NCI-H128 (cell line): ENCODE measurements around the gene OSGEP.

Experiments used
- DNase-seq: peaks from one replicate; lab custom pipeline; 2025; ENCODE audit not compliant: unreplicated experiment; lab: John Stamatoyannopoulos, UW

OSGEP gene

GRCh38 chr14:20454516-20455354, at the start of gene OSGEP, which contains the start of gene APEX1:
Gene OSGEP, minus strand, starts transcription at chr14:20454812. Its CDS starts 129 bp downstream, at chr14:20454683.
Gene APEX1, plus strand, starts transcription at chr14:20455226. Its CDS starts 420 bp downstream, at chr14:20455646.
- DNase-seq, result peak; percentile 98

- no peak for DNase-seq
These were observed 49.3 kb upstream of the OSGEP start for GRCh38 chr14:20503898-20504297.

GRCh38 chr14:20501346-20501745, 46.7 kb upstream of the OSGEP start:
- no peak for DNase-seq

GRCh38 chr14:20499881-20500280, 45.3 kb upstream of the OSGEP start:
- no peak for DNase-seq

GRCh38 chr14:20499108-20499507, 44.5 kb upstream of the OSGEP start:
- no peak for DNase-seq

- no peak for DNase-seq
These were observed 44.0 kb upstream of the OSGEP start for GRCh38 chr14:20498622-20499021.

GRCh38 chr14:20494935-20495766, 40.5 kb upstream of the OSGEP start:
- DNase-seq, result no peak

- DNase-seq, result no peak
These were observed 39.0 kb upstream of the OSGEP start for GRCh38 chr14:20493634-20494033.

- no peak for DNase-seq
These were observed 37.9 kb upstream of the OSGEP start for GRCh38 chr14:20492486-20492885.

- DNase-seq, result no peak
These were observed 36.0 kb upstream of the OSGEP start for GRCh38 chr14:20490563-20490962.

GRCh38 chr14:20489093-20489994, 34.7 kb upstream of the OSGEP start:
- DNase-seq, result no peak

- DNase-seq, result no peak
These were observed 32.7 kb upstream of the OSGEP start for GRCh38 chr14:20487396-20487725.

GRCh38 chr14:20486684-20487395, 32.2 kb upstream of the OSGEP start:
- DNase-seq, result no peak

- DNase-seq, result no peak
These were observed 31.3 kb upstream of the OSGEP start for GRCh38 chr14:20485900-20486299.

- no peak for DNase-seq
These were observed 27.8 kb upstream of the OSGEP start for GRCh38 chr14:20482382-20482781.

- no peak for DNase-seq
These were observed 24.3 kb upstream of the OSGEP start for GRCh38 chr14:20478894-20479293.

GRCh38 chr14:20477211-20477876, 22.7 kb upstream of the OSGEP start:
- no peak for DNase-seq

GRCh38 chr14:20476776-20477175, 22.2 kb upstream of the OSGEP start:
- no peak for DNase-seq

- no peak for DNase-seq
These were observed 18.0 kb upstream of the OSGEP start for GRCh38 chr14:20472536-20473169.

GRCh38 chr14:20470603-20470901, 15.9 kb upstream of the OSGEP start:
- no peak for DNase-seq
